K562 (cell line): Measurements from ENCODE around the gene PHF5A.

ENCODE experiments used
- FOXJ2 ChIP-seq: fragments of 200-800 bp; sonication (Bioruptor generic); IDR thresholded peaks from 2 replicates; pipeline ENCODE4 v1.6.1; 2016; ENCODE audit warnings: missing genetic modification characterization, missing compliant biosample characterization
- KDM4B ChIP-seq, 2 experiments: fragments of 450-650 bp in 1 of 2; sonication (generic) in 1 of 2; IDR thresholded peaks; 2 replicates each; pipeline ENCODE4 v1.6.1; 2016 to 2017; ENCODE audit warnings: borderline replicate concordance in 2 of 2, antibody characterized with exemption in 1 of 2, low read depth in 1 of 2, mild to moderate bottlenecking in 1 of 2
- MXI1 ChIP-seq: IDR thresholded peaks from 2 replicates; pipeline ENCODE4 v1.6.1; 2011; ENCODE audit warnings: low read depth, mild to moderate bottlenecking, improper control_type of control experiment, low read length
- PHB2 ChIP-seq: fragments of 450-650 bp; IDR thresholded peaks from 2 replicates; pipeline ENCODE4 v1.6.1; 2017; ENCODE audit warnings: low read depth
- RAD21 ChIP-seq, 2 experiments: fragments of 250-450 bp in 1 of 2; fragments of 450-650 bp in 1 of 2; sonication (Bioruptor Pico) in 1 of 2; formaldehyde crosslinking in 1 of 2; IDR thresholded peaks in 1 of 2; conservative IDR thresholded peaks in 1 of 2; 2 replicates each; pipeline versions ENCODE4 v1.4.0 to v1.8.0; 2020 to 2022; ENCODE audit warnings: mild to moderate bottlenecking in 2 of 2, moderate library complexity in 1 of 2
- RCOR1 ChIP-seq, 2 experiments: IDR thresholded peaks; 2 replicates each; pipeline ENCODE4 v1.6.1; 2012; ENCODE audit warnings: low read depth in 2 of 2, low read length in 2 of 2, borderline replicate concordance in 1 of 2, improper control_type of control experiment in 1 of 2
- SMAD1 ChIP-seq: fragments of 150-350 bp; IDR thresholded peaks from 2 replicates; pipeline ENCODE4 v1.6.1; 2014; ENCODE audit warnings: low read length, low read depth; ENCODE audit not compliant: partially characterized antibody
- SRSF3 ChIP-seq: fragments of 200-400 bp; formaldehyde crosslinking; IDR thresholded peaks from 2 replicates; pipeline ENCODE4 v1.6.1; 2016; ENCODE audit warnings: mild to moderate bottlenecking, low read length, moderate library complexity; ENCODE audit not compliant: insufficient read depth
- SRSF9 ChIP-seq: fragments of 200-400 bp; formaldehyde crosslinking; IDR thresholded peaks from 2 replicates; pipeline ENCODE4 v1.6.1; 2017; ENCODE audit warnings: low read depth, low read length, borderline replicate concordance
- ZNF282 ChIP-seq: sonication (generic); formaldehyde crosslinking; IDR thresholded peaks from 2 replicates; pipeline ENCODE4 v1.8.1; 2023; ENCODE audit warnings: missing genetic modification reagents
- TF ChIP-seq, protein P1 (sequence below), 3 experiments: IDR thresholded peaks in 2 of 3; conservative IDR thresholded peaks in 1 of 3; 2 replicates each; pipeline ENCODE4 v1.5.1; 2011 to 2012; ENCODE audit warnings: low read length in 3 of 3, mild to moderate bottlenecking in 3 of 3, control low read depth in 2 of 3, improper control_type of control experiment in 1 of 3, inconsistent platforms in 1 of 3, low read depth in 1 of 3, mixed read lengths in 1 of 3, moderate library complexity in 1 of 3; ENCODE audit not compliant: insufficient read depth in 2 of 3
- TF ChIP-seq, protein P2 (sequence below), 3 experiments: fragments of 200-800 bp in 1 of 3; fragments of 250-450 bp in 1 of 3; fragments of 450-650 bp in 1 of 3; sonication (Bioruptor Pico) in 1 of 3; sonication (Bioruptor generic) in 1 of 3; formaldehyde crosslinking in 1 of 3; IDR thresholded peaks; 2 replicates each; pipeline versions ENCODE4 v1.6.1 to v1.8.0; 2016 to 2022; ENCODE audit warnings: mild to moderate bottlenecking in 2 of 3, missing genetic modification characterization in 2 of 3, missing compliant biosample characterization in 1 of 3, moderate library complexity in 1 of 3
- TF ChIP-seq, protein P3 (sequence below): sonication (generic); formaldehyde crosslinking; IDR thresholded peaks from 2 replicates; pipeline ENCODE4 v1.8.1; 2022; ENCODE audit warnings: missing genetic modification reagents

DNA sequence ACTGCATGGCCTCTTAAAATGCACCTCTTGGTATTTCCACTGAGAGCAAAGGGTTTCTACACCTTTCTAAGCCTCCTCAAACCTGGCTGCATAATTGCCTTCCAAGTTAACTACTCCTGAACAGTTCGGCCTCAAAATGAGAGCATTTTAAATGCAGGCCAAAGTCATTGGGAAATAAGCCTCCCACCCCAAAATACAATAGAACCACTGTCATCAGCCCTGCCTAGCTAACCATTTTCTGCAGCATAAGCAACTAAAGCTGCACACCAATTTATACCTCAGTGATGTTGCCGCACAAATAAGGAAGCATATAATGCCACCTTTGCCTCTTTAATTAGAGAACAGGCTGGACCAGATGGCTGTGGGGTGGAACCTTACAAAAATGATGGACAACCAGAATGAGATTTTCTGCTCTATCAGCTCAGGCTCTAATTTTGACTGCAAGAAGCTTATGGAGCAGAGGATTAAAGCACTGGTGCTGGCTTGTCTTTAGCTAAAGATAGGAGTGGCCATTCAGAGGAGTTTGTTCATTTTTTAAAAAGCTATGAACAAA, 26.2 kb downstream of the PHF5A start:
- TF ChIP-seq FOXJ2 = no peak
- TF ChIP-seq KDM4B (IDR thresholded peaks at IDR 0.05; ENCODE audit: borderline replicate concordance in 2 of 2, low read depth in 1 of 2) = no peak
- no peak for TF ChIP-seq SRSF9
- TF ChIP-seq, protein P1, sequence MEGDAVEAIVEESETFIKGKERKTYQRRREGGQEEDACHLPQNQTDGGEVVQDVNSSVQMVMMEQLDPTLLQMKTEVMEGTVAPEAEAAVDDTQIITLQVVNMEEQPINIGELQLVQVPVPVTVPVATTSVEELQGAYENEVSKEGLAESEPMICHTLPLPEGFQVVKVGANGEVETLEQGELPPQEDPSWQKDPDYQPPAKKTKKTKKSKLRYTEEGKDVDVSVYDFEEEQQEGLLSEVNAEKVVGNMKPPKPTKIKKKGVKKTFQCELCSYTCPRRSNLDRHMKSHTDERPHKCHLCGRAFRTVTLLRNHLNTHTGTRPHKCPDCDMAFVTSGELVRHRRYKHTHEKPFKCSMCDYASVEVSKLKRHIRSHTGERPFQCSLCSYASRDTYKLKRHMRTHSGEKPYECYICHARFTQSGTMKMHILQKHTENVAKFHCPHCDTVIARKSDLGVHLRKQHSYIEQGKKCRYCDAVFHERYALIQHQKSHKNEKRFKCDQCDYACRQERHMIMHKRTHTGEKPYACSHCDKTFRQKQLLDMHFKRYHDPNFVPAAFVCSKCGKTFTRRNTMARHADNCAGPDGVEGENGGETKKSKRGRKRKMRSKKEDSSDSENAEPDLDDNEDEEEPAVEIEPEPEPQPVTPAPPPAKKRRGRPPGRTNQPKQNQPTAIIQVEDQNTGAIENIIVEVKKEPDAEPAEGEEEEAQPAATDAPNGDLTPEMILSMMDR (IDR thresholded peaks at IDR 0.05 in 2 of 3, conservative IDR thresholded peaks at IDR 0.05 in 1 of 3; ENCODE audit: insufficient read depth in 2 of 3, low read depth in 1 of 3, low read length in 3 of 3) = no peak
- no peak for TF ChIP-seq SRSF3
- no peak for TF ChIP-seq MXI1
- TF ChIP-seq ZNF282 (CRISPR knock-in tag) = no peak
- TF ChIP-seq RCOR1 (IDR thresholded peaks at IDR 0.05; ENCODE audit: borderline replicate concordance in 1 of 2, low read depth in 2 of 2, low read length in 2 of 2) = no peak
- TF ChIP-seq, protein P2, sequence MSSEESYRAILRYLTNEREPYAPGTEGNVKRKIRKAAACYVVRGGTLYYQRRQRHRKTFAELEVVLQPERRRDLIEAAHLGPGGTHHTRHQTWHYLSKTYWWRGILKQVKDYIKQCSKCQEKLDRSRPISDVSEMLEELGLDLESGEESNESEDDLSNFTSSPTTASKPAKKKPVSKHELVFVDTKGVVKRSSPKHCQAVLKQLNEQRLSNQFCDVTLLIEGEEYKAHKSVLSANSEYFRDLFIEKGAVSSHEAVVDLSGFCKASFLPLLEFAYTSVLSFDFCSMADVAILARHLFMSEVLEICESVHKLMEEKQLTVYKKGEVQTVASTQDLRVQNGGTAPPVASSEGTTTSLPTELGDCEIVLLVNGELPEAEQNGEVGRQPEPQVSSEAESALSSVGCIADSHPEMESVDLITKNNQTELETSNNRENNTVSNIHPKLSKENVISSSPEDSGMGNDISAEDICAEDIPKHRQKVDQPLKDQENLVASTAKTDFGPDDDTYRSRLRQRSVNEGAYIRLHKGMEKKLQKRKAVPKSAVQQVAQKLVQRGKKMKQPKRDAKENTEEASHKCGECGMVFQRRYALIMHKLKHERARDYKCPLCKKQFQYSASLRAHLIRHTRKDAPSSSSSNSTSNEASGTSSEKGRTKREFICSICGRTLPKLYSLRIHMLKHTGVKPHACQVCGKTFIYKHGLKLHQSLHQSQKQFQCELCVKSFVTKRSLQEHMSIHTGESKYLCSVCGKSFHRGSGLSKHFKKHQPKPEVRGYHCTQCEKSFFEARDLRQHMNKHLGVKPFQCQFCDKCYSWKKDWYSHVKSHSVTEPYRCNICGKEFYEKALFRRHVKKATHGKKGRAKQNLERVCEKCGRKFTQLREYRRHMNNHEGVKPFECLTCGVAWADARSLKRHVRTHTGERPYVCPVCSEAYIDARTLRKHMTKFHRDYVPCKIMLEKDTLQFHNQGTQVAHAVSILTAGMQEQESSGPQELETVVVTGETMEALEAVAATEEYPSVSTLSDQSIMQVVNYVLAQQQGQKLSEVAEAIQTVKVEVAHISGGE (CRISPR knock-in tag; IDR thresholded peaks at IDR 0.05) = no peak
- TF ChIP-seq PHB2 = no peak
- TF ChIP-seq, protein P3, sequence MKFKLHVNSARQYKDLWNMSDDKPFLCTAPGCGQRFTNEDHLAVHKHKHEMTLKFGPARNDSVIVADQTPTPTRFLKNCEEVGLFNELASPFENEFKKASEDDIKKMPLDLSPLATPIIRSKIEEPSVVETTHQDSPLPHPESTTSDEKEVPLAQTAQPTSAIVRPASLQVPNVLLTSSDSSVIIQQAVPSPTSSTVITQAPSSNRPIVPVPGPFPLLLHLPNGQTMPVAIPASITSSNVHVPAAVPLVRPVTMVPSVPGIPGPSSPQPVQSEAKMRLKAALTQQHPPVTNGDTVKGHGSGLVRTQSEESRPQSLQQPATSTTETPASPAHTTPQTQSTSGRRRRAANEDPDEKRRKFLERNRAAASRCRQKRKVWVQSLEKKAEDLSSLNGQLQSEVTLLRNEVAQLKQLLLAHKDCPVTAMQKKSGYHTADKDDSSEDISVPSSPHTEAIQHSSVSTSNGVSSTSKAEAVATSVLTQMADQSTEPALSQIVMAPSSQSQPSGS (CRISPR knock-in tag) = no peak
- no peak for TF ChIP-seq RAD21 (CRISPR knock-in tag; conservative IDR thresholded peaks at IDR 0.05 in 1 of 2, IDR thresholded peaks at IDR 0.05 in 1 of 2)
- TF ChIP-seq SMAD1 = no peak
